Vagina (tissue), 2 donors: Measurements from ENCODE around the gene MB.

Experiments used
- POLR2A ChIP-seq, 2 donors: fragments of 450-650 bp; IDR thresholded peaks; one replicate each; pipeline ENCODE4 v1.6.1; 2017; ENCODE audit warnings: antibody characterized with exemption in 2 of 2, mild to moderate bottlenecking in 2 of 2, moderate library complexity in 2 of 2
- POLR2AphosphoS5 ChIP-seq, 2 donors: sonication (generic); formaldehyde crosslinking; IDR thresholded peaks; one replicate each; pipeline ENCODE4 v1.9.0; 2017; ENCODE audit warnings: antibody characterized with exemption in 2 of 2, mild to moderate bottlenecking in 2 of 2, low read depth in 1 of 2; ENCODE audit not compliant: insufficient read depth in 1 of 2
- TF ChIP-seq, protein P1 (sequence below), 3 experiments: fragments of 450-650 bp in 2 of 3; fragments of 200-600 bp in 1 of 3; sonication (generic) in 1 of 3; IDR thresholded peaks; one replicate each; pipeline ENCODE4 v1.5.1; 2017 to 2019; ENCODE audit warnings: antibody characterized with exemption in 3 of 3, mild to moderate bottlenecking in 2 of 3, moderate library complexity in 2 of 3

GRCh38 chr22:35580351-35581022 is 36.6 kb downstream of the MB start:
- TF ChIP-seq POLR2A (IDR thresholded peaks at IDR 0.05), result no peak
- TF ChIP-seq, protein P1, sequence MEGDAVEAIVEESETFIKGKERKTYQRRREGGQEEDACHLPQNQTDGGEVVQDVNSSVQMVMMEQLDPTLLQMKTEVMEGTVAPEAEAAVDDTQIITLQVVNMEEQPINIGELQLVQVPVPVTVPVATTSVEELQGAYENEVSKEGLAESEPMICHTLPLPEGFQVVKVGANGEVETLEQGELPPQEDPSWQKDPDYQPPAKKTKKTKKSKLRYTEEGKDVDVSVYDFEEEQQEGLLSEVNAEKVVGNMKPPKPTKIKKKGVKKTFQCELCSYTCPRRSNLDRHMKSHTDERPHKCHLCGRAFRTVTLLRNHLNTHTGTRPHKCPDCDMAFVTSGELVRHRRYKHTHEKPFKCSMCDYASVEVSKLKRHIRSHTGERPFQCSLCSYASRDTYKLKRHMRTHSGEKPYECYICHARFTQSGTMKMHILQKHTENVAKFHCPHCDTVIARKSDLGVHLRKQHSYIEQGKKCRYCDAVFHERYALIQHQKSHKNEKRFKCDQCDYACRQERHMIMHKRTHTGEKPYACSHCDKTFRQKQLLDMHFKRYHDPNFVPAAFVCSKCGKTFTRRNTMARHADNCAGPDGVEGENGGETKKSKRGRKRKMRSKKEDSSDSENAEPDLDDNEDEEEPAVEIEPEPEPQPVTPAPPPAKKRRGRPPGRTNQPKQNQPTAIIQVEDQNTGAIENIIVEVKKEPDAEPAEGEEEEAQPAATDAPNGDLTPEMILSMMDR (IDR thresholded peaks at IDR 0.05), result no peak
- TF ChIP-seq POLR2AphosphoS5 (IDR thresholded peaks at IDR 0.05; ENCODE audit: insufficient read depth in 1 of 2, low read depth in 1 of 2), result no peak
